ENCODE measurements around the gene FBXO31. TPM values are rescaled to one million over a fixed set of nuclear protein-coding genes. Genes with fewer than 3 reads are reported as not detected.

The FBXO31 gene
- total RNA-seq: 11.0 and 16.5 TPM in 2 replicates
- polyA plus RNA-seq: 25.3 and 28.9 TPM in 2 replicates

- Histone ChIP-seq H3K9me2 (replicated peaks; ENCODE audit: insufficient read depth) (no peaks in the 10 kb centered on the region), H3K36me3 (replicated peaks; ENCODE audit: insufficient read depth, low read depth) (no peaks in the 10 kb centered on the region), H3K4me1 (ENCODE audit: insufficient read depth) (peaks cover 30% of the 10 kb centered on the region), H3K4me3 (peak within 1 kb of the TSS; percentile 81), H3K9me3 (ENCODE audit: low read depth) (no peaks in the 10 kb centered on the region), H3K79me2 (peaks cover 41% of the 10 kb centered on the region), H3K27me3 (no peaks in the 10 kb centered on the region), H4K20me1 (ENCODE audit: insufficient read depth, poor library complexity, severe bottlenecking) (peaks cover 22% of the 10 kb centered on the region), H2AFZ (peak within 1 kb of the TSS; percentile 91), H3K27ac (peak within 1 kb of the TSS; percentile 89), H3K4me2 (peak within 1 kb of the TSS; percentile 96)
- TF ChIP-seq CTCF (IDR thresholded peaks at IDR 0.05; ENCODE audit: poor library complexity) (no peak), EZH2 (IDR thresholded peaks at IDR 0.05; ENCODE audit: borderline replicate concordance) (no peak), EZH2phosphoT487 (IDR thresholded peaks at IDR 0.05; ENCODE audit: low read depth, severe bottlenecking, unreplicated experiment) (no peak)
- 1% methylated on average over 25 of the region's 92 CpGs for WGBS (ENCODE audit: low lambda C conversion rate, missing lambda C conversion rate)
- peak; percentile 94 for DNase-seq (ENCODE audit: low spot score)
Measured at GRCh38 chr16:87383505-87384161, at the start of gene FBXO31. Gene FBXO31, minus strand, starts transcription at chr16:87383776. Its CDS starts 32 bp downstream, at chr16:87383744.

GRCh38 chr16:87432330-87432915 is 48.8 kb upstream of the FBXO31 start:
- peaks cover 17% of the 10 kb centered on the region for H4K20me1 ChIP-seq (ENCODE audit: insufficient read depth, poor library complexity, severe bottlenecking)
- no peaks in the 10 kb centered on the region for H3K9me2 ChIP-seq (replicated peaks; ENCODE audit: insufficient read depth)
- H3K36me3 ChIP-seq (replicated peaks; ENCODE audit: insufficient read depth, low read depth): no peaks in the 10 kb centered on the region
- H3K9me3 ChIP-seq (ENCODE audit: low read depth): no peaks in the 10 kb centered on the region
- H3K27me3 ChIP-seq: no peaks in the 10 kb centered on the region
- DNase-seq (ENCODE audit: low spot score): no peak
- peaks cover 36% of the 10 kb centered on the region for H3K79me2 ChIP-seq
- WGBS (ENCODE audit: low lambda C conversion rate, missing lambda C conversion rate): 94% methylated on average over 15 of the region's 15 CpGs
- H3K4me1 ChIP-seq (ENCODE audit: insufficient read depth): peaks cover 4% of the 10 kb centered on the region
- H3K4me2 ChIP-seq: no peak overlapping the region
- no peak for TF ChIP-seq CTCF (IDR thresholded peaks at IDR 0.05; ENCODE audit: poor library complexity)
- no peak for TF ChIP-seq EZH2 (IDR thresholded peaks at IDR 0.05; ENCODE audit: borderline replicate concordance)
- no peak for TF ChIP-seq EZH2phosphoT487 (IDR thresholded peaks at IDR 0.05; ENCODE audit: low read depth, severe bottlenecking, unreplicated experiment)
- H3K27ac ChIP-seq: no peak overlapping the region
- no peak overlapping the region for H3K4me3 ChIP-seq
- H2AFZ ChIP-seq: no peak overlapping the region

GRCh38 chr16:87431926-87432325 is 48.4 kb upstream of the FBXO31 start:
- H3K36me3 ChIP-seq (replicated peaks; ENCODE audit: insufficient read depth, low read depth): no peaks in the 10 kb centered on the region
- peaks cover 15% of the 10 kb centered on the region for H4K20me1 ChIP-seq (ENCODE audit: insufficient read depth, poor library complexity, severe bottlenecking)
- 69% methylated on average over 7 of the region's 7 CpGs for WGBS (ENCODE audit: low lambda C conversion rate, missing lambda C conversion rate)
- H3K27me3 ChIP-seq: no peaks in the 10 kb centered on the region
- peaks cover 4% of the 10 kb centered on the region for H3K4me1 ChIP-seq (ENCODE audit: insufficient read depth)
- peaks cover 34% of the 10 kb centered on the region for H3K79me2 ChIP-seq
- DNase-seq (ENCODE audit: low spot score): peak; percentile 48
- H3K27ac ChIP-seq: no peak overlapping the region
- TF ChIP-seq EZH2phosphoT487 (IDR thresholded peaks at IDR 0.05; ENCODE audit: low read depth, severe bottlenecking, unreplicated experiment) (no peak), EZH2 (IDR thresholded peaks at IDR 0.05; ENCODE audit: borderline replicate concordance) (no peak), CTCF (IDR thresholded peaks at IDR 0.05; ENCODE audit: poor library complexity) (no peak)
- no peaks in the 10 kb centered on the region for H3K9me2 ChIP-seq (replicated peaks; ENCODE audit: insufficient read depth)
- H3K4me2 ChIP-seq: no peak overlapping the region
- H3K9me3 ChIP-seq (ENCODE audit: low read depth): no peaks in the 10 kb centered on the region
- no peak overlapping the region for H2AFZ ChIP-seq
- no peak overlapping the region for H3K4me3 ChIP-seq
